ENCODE results near the gene CLEC16A. TPM values are rescaled to one million over a fixed set of nuclear protein-coding genes. Genes with fewer than 3 reads are reported as not detected.

CLEC16A gene
- total and polyA plus RNA-seq, 2 donors (not counting 1 experiment from before 2014, with no cell fraction given), result 21.9 to 79.5 TPM

DNA sequence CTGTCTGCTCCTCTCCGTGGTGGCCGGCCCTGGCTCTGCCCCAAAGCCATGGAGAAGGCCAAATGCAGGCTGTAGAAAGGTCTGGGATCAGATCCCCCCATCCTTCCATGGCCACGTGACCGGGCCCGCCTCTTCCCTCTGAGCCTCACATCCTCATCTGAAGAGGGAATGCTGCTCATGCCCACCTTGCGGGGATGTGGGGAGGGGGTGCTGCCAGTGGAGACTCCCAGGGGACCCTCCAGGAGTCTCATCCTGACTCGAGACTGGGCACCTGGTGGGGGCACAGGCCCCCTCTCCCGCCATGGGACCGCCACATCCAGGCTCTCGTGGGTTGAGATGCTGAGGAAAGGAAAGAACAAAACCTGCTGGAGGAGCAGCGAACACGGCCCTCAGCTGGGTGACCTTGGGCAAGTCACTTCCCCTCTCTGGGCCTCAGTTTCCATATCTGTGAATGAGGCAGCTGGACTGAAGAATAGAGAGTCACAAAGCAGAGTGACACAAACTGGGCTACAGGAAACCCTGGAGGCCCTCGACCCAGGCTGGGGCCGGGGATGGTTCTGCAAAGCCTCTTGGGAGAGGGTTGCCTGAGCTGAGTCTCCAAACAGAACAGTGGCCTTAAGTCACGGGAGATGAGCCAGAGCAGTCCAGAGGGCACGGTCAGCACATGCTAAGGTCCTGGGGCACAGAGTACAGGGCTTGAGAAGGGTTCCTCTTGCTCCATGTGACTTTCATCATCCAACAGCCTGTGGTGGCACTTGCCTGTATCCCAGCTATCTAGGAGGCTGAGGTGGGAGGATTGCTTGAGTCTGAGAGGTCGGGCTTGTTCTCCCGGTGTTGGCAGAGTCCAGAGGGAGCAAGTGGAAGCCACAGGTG is 281.5 kb downstream of the CLEC16A start:
- no peaks in the 10 kb centered on the region for H4K20me1 ChIP-seq (ENCODE audit: control insufficient read depth, insufficient read depth, low read length, poor library complexity, severe bottlenecking)
- H3K79me2 ChIP-seq (ENCODE audit: control insufficient read depth, insufficient read depth, low read length), result no peaks in the 10 kb centered on the region
- peaks cover 28 to 30% of the 10 kb centered on the region in 2 donors for H3K4me1 ChIP-seq (ENCODE audit: control insufficient read depth in 2 of 2, insufficient read depth in 2 of 2, low read length in 2 of 2)
- no peaks in the 10 kb centered on the region for H3K27me3 ChIP-seq (replicated peaks in 1 of 4; ENCODE audit: control extremely low read depth in 1 of 4, control insufficient read depth in 3 of 4, insufficient read depth in 4 of 4, low read length in 3 of 4)
- CTCF ChIA-PET, result interaction anchor here (1.7 to 2.1 kb wide), 2 partner anchors 29 to 150 kb away, joined by 4 to 24 read pairs; partner anchors contain the start of gene SOCS1
- H3K27ac ChIP-seq (ENCODE audit: low read length in 2 of 2), result peak overlapping the region; percentile 72 to 85
- ATAC-seq (ENCODE audit: low read depth), result no peak
- no peaks in the 10 kb centered on the region for H3K9me3 ChIP-seq (ENCODE audit: control extremely low read depth in 1 of 3, control insufficient read depth in 2 of 3, insufficient read depth in 1 of 3, low read length in 2 of 3)
- Mint-ChIP-seq H3K27me3 (no peaks in the 10 kb centered on the region), H3K4me1 (peaks cover 34% of the 10 kb centered on the region), H3K27ac (peak overlapping the region; percentile 93), H3K4me3 (peak overlapping the region; percentile 83), H3K9me3 (ENCODE audit: insufficient read depth) (no peaks in the 10 kb centered on the region)
- DNase-seq, result no peak
- peak overlapping the region; percentile 90 for H3K4me2 ChIP-seq (replicated peaks; ENCODE audit: low read depth, low read length, poor library complexity, severe bottlenecking)
- POLR2A ChIA-PET, result interaction anchor here (0.6 to 2.4 kb wide), 8 partner anchors 20 to 285 kb away, joined by 3 to 19 read pairs (median 4); partner anchors contain the start of gene SOCS1
- peak overlapping the region; percentile 59 for H3K9ac ChIP-seq (ENCODE audit: low read length)
- TF ChIP-seq, protein P1, sequence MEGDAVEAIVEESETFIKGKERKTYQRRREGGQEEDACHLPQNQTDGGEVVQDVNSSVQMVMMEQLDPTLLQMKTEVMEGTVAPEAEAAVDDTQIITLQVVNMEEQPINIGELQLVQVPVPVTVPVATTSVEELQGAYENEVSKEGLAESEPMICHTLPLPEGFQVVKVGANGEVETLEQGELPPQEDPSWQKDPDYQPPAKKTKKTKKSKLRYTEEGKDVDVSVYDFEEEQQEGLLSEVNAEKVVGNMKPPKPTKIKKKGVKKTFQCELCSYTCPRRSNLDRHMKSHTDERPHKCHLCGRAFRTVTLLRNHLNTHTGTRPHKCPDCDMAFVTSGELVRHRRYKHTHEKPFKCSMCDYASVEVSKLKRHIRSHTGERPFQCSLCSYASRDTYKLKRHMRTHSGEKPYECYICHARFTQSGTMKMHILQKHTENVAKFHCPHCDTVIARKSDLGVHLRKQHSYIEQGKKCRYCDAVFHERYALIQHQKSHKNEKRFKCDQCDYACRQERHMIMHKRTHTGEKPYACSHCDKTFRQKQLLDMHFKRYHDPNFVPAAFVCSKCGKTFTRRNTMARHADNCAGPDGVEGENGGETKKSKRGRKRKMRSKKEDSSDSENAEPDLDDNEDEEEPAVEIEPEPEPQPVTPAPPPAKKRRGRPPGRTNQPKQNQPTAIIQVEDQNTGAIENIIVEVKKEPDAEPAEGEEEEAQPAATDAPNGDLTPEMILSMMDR (IDR thresholded peaks at IDR 0.05), result no peak
- no peak for TF ChIP-seq EZH2 (IDR thresholded peaks at IDR 0.05; ENCODE audit: borderline replicate concordance, insufficient read depth, low read depth, low read length, poor library complexity, severe bottlenecking)
- intact Hi-C loops (cut with micrococcal nuclease), result loop anchor here (1.0 to 2.0 kb wide), 4 partner anchors 17 to 147 kb away; partner anchors contain the start of gene SOCS1
- H3K36me3 ChIP-seq (replicated peaks in 1 of 2; ENCODE audit: control extremely low read depth in 1 of 2, control insufficient read depth in 1 of 2, extremely low read depth in 1 of 2, insufficient read depth in 2 of 2, low read length in 1 of 2), result no peaks in the 10 kb centered on the region
- H3K4me3 ChIP-seq (ENCODE audit: control extremely low read depth in 1 of 5, extremely low read depth in 1 of 5, insufficient read depth in 1 of 5, low read depth in 2 of 5, low read length in 4 of 5), result peak overlapping the region in 4 of 5 experiments; percentile 16 to 61 (median 42)
- WGBS (ENCODE audit: insufficient coverage), result 51% methylated on average over 11 of the region's 18 CpGs
- peak overlapping the region; percentile 82 for H2AFZ ChIP-seq (ENCODE audit: insufficient read depth, low read depth, low read length, poor library complexity, severe bottlenecking)

GRCh38 chr16:11229432-11229831 is 285.1 kb downstream of the CLEC16A start:
- Histone ChIP-seq H3K27ac (ENCODE audit: low read length in 2 of 2) (no peak overlapping the region), H4K20me1 (ENCODE audit: control insufficient read depth, insufficient read depth, low read length, poor library complexity, severe bottlenecking) (no peaks in the 10 kb centered on the region), H3K9ac (ENCODE audit: low read length) (no peak overlapping the region), H3K36me3 (replicated peaks in 1 of 2; ENCODE audit: control extremely low read depth in 1 of 2, control insufficient read depth in 1 of 2, extremely low read depth in 1 of 2, insufficient read depth in 2 of 2, low read length in 1 of 2) (no peaks in the 10 kb centered on the region), H3K79me2 (ENCODE audit: control insufficient read depth, insufficient read depth, low read length) (no peaks in the 10 kb centered on the region), H3K27me3 (replicated peaks in 1 of 4; ENCODE audit: control extremely low read depth in 1 of 4, control insufficient read depth in 3 of 4, insufficient read depth in 4 of 4, low read length in 3 of 4) (no peaks in the 10 kb centered on the region), H3K4me3 (ENCODE audit: control extremely low read depth in 1 of 5, extremely low read depth in 1 of 5, insufficient read depth in 1 of 5, low read depth in 2 of 5, low read length in 4 of 5) (no peak overlapping the region), H3K4me1 (ENCODE audit: control insufficient read depth in 2 of 2, insufficient read depth in 2 of 2, low read length in 2 of 2) (peaks cover 30 to 37% of the 10 kb centered on the region in 2 donors), H3K9me3 (ENCODE audit: control extremely low read depth in 1 of 3, control insufficient read depth in 2 of 3, insufficient read depth in 1 of 3, low read length in 2 of 3) (no peaks in the 10 kb centered on the region), H3K4me2 (replicated peaks; ENCODE audit: low read depth, low read length, poor library complexity, severe bottlenecking) (no peak overlapping the region), H2AFZ (ENCODE audit: insufficient read depth, low read depth, low read length, poor library complexity, severe bottlenecking) (no peak overlapping the region)
- ChIA-PET CTCF (interaction anchor here (1.4 kb wide), 1 partner anchor 26 kb away, joined by 3 read pairs; the partner anchor contains the start of gene SOCS1), POLR2A (no interaction called here)
- 100% methylated on average over 2 of the region's 5 CpGs for WGBS (ENCODE audit: insufficient coverage)
- TF ChIP-seq, protein P1 (IDR thresholded peaks at IDR 0.05), result no peak
- TF ChIP-seq EZH2 (IDR thresholded peaks at IDR 0.05; ENCODE audit: borderline replicate concordance, insufficient read depth, low read depth, low read length, poor library complexity, severe bottlenecking), result no peak
- Mint-ChIP-seq H3K4me1 (peaks cover 54% of the 10 kb centered on the region), H3K27me3 (no peaks in the 10 kb centered on the region), H3K9me3 (ENCODE audit: insufficient read depth) (no peaks in the 10 kb centered on the region), H3K27ac (peak overlapping the region; percentile 42), H3K4me3 (no peak overlapping the region)
- intact Hi-C loops (cut with micrococcal nuclease), result no loop called here
- no peak for ATAC-seq (ENCODE audit: low read depth)
- DNase-seq, result no peak
